Spinal cord (tissue), 10 donors: ENCODE results near the gene CDK5. TPM values are rescaled to one million over a fixed set of nuclear protein-coding genes. Genes with fewer than 3 reads are reported as not detected.
A peak's percentile ranks its signal among the peaks of the same experiment; 100 is the strongest.

Experiments
- DNase-seq, 6 donors: peaks; one replicate each; pipeline versions ENCODE4 v3.0.0 to v3.0.0-alpha.2; 2013 to 2015; ENCODE audit warnings: low spot score in 6 of 6, low read depth in 4 of 6
- H3K27ac ChIP-seq: one replicate; pipeline ENCODE4 v1.5.1; 2013; ENCODE audit warnings: low read depth, low read length, control low read depth
- H3K27me3 ChIP-seq: one replicate; pipeline ENCODE4 v1.6.1; 2013; ENCODE audit warnings: low read length; ENCODE audit not compliant: control insufficient read depth, insufficient read depth
- H3K36me3 ChIP-seq: one replicate; pipeline ENCODE4 v1.6.1; 2013; ENCODE audit warnings: low read length; ENCODE audit not compliant: control insufficient read depth, insufficient read depth
- H3K4me1 ChIP-seq: one replicate; pipeline ENCODE4 v1.6.1; 2013; ENCODE audit warnings: low read length; ENCODE audit not compliant: control insufficient read depth, insufficient read depth
- H3K4me3 ChIP-seq: one replicate; pipeline ENCODE4 v1.5.1; 2013; ENCODE audit warnings: low read depth, low read length, control low read depth
- H3K9me3 ChIP-seq: one replicate; pipeline ENCODE4 v1.6.1; 2013; ENCODE audit warnings: low read length; ENCODE audit not compliant: control insufficient read depth, insufficient read depth
- WGBS: methylation state at CpG from one replicate; pipeline ENCODE4 v1.1.5; 2013; ENCODE audit warnings: missing lambda C conversion rate; ENCODE audit not compliant: insufficient coverage; 5-methylcytosine and 5-hydroxymethylcytosine counted together
- polyA plus RNA-seq, 2 donors: library from polyadenylated mRNA; unstranded; fragments of 120-200 nt; gene quantifications; one replicate each; pipeline ENCODE4 v1.2.1, GENCODE V29; 2013; ENCODE audit not compliant: insufficient read length in 2 of 2
- total RNA-seq, 2 donors: library from RNA; depleted of rRNA in 1 of 2; stranded (reverse); fragments of 120-200 nt in 1 of 2; fragments of >200 nt in 1 of 2; gene quantifications; one replicate each; pipeline versions ENCODE4 v1.2.3 to v1.2.4, GENCODE V29; 2013 to 2014
- donor health status: healthy.

CDK5 gene
- total and polyA plus RNA-seq, 4 donors, result 33.3 to 94.3 (median 64.8) TPM

DNA sequence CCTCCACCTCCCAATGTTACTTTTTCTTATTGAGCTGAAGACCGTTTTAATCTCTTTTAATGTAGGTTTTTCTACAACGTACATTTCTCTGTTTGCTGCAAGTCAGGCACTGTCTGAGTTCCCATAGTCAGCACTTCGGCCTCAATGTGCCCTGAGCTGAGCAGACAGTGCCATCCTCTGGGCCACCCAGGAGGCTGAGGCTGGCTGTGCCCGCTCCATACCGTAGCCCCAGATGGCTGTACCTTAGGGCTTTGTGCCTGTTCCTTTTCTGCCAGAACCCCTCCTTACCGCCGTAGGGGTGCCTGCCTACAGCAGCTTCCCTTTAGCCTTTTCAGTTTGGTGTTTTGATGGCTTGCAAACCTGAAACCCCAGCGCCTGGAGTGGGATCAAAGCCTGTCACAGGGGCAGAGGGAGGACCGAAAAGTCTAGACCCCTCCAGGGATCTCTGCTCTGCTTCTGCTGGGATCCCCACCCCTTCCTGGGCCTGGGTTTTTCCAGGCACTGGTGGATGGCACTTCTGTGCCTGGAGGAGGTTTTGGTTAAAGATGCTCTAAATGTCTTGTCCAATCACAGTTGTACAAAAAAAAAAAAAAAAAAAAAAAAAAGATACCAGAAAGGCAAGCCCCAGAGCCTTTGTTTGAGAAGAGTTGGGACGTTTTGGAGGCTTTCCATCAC, 37.6 kb upstream of the CDK5 start:
- H3K4me1 ChIP-seq, result peaks cover 23% of the 10 kb centered on the region
- peaks cover 36% of the 10 kb centered on the region for H3K36me3 ChIP-seq
- H3K27me3 ChIP-seq, result no peaks in the 10 kb centered on the region
- no peak overlapping the region for H3K27ac ChIP-seq
- no peak for DNase-seq
- 70% methylated on average over 8 of the region's 10 CpGs for WGBS
- H3K9me3 ChIP-seq, result no peaks in the 10 kb centered on the region
- H3K4me3 ChIP-seq, result no peak overlapping the region

DNA sequence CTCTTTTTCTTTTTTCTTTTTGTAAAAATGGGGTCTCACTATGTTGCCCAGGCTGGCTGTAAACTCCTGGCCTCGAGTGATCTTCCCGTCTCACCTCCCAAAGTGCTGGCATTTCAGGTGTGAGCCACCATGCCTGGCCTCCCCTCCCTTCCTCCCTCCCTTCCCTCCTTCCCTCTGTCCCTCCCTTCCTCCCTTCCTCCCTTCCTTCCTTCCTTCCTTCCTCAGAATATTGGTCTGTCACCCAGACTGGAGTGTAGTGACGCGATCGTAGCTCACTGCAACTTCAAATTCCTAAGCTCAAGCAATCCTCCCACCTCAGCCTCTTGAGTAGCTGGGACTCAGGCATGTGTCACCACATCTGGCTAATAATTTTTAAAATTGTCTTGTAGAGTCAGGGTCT, 37.0 kb upstream of the CDK5 start:
- Histone ChIP-seq H3K4me3 (no peak overlapping the region), H3K36me3 (peaks cover 36% of the 10 kb centered on the region), H3K27me3 (no peaks in the 10 kb centered on the region), H3K27ac (no peak overlapping the region), H3K9me3 (no peaks in the 10 kb centered on the region), H3K4me1 (peaks cover 23% of the 10 kb centered on the region)
- no peak for DNase-seq
- 90% methylated on average over 2 of the region's 5 CpGs for WGBS

DNA sequence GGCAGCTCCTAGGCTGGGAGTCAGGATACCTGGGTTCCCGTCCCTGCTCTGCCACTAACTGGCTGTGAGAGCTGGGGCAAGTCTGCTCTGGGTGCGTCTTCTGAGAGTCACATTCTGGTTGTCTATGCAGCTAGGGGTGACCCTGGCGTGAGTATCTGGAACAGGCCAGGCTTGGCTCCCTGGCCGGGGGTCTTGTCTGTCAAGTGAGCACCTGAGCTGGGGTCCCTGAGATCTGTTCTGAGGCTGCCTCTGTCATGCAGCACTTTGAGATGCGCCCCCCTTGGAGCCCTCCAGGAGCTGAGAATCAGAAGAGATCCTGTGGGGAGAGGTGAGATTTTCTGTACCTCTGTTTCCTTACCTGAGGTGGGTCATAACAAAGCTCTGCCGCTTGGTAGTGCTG, 36.1 kb upstream of the CDK5 start:
- peaks cover 45% of the 10 kb centered on the region for H3K36me3 ChIP-seq
- no peaks in the 10 kb centered on the region for H3K9me3 ChIP-seq
- H3K27ac ChIP-seq, result no peak overlapping the region

GRCh38 chr7:151091988-151092387, 34.3 kb upstream of the CDK5 start:
- Histone ChIP-seq H3K4me1 (peaks cover 48% of the 10 kb centered on the region), H3K4me3 (no peak overlapping the region), H3K27me3 (no peaks in the 10 kb centered on the region), H3K9me3 (no peaks in the 10 kb centered on the region), H3K36me3 (peaks cover 50% of the 10 kb centered on the region), H3K27ac (no peak overlapping the region)
- 87% methylated on average over 13 of the region's 14 CpGs for WGBS
- DNase-seq, result no peak

More for the DNA sequence above, 36.1 kb upstream of the CDK5 start:
- Histone ChIP-seq H3K4me3 (no peak overlapping the region), H3K4me1 (peaks cover 33% of the 10 kb centered on the region), H3K27me3 (no peaks in the 10 kb centered on the region)
- 83% methylated on average over 6 of the region's 6 CpGs for WGBS
- DNase-seq, result no peak

DNA sequence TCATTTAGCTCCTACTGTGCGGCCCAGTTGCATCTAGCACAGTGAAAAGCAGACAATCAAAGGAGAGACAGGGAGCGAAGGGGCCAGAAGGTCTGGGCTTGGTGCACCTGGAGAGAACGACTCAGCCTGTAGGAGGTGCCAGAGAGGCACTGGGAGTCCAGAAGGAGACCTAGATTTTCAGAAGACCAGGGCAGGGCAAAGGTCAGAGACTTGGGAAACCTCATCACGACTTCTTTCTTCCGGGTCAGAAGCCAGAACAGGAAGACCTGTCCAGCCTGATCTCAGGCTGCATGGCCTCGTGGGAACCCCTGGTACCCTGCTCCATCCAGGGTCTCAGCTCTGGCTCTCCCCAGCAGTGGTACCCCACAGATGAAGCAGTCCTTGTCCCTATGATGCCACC, 33.7 kb upstream of the CDK5 start:
- no peaks in the 10 kb centered on the region for H3K9me3 ChIP-seq
- no peak overlapping the region for H3K4me3 ChIP-seq
- WGBS, result 62% methylated on average over 6 of the region's 6 CpGs
- no peak for DNase-seq
- H3K27me3 ChIP-seq, result no peaks in the 10 kb centered on the region
- H3K27ac ChIP-seq, result no peak overlapping the region
- H3K36me3 ChIP-seq, result peaks cover 47% of the 10 kb centered on the region
- H3K4me1 ChIP-seq, result peaks cover 48% of the 10 kb centered on the region

GRCh38 chr7:151091003-151091402, 33.3 kb upstream of the CDK5 start:
- 87% methylated on average over 7 of the region's 7 CpGs for WGBS
- Histone ChIP-seq H3K4me1 (peaks cover 49% of the 10 kb centered on the region), H3K27ac (no peak overlapping the region), H3K9me3 (no peaks in the 10 kb centered on the region), H3K4me3 (no peak overlapping the region), H3K27me3 (no peaks in the 10 kb centered on the region), H3K36me3 (peaks cover 43% of the 10 kb centered on the region)
- no peak for DNase-seq

DNA sequence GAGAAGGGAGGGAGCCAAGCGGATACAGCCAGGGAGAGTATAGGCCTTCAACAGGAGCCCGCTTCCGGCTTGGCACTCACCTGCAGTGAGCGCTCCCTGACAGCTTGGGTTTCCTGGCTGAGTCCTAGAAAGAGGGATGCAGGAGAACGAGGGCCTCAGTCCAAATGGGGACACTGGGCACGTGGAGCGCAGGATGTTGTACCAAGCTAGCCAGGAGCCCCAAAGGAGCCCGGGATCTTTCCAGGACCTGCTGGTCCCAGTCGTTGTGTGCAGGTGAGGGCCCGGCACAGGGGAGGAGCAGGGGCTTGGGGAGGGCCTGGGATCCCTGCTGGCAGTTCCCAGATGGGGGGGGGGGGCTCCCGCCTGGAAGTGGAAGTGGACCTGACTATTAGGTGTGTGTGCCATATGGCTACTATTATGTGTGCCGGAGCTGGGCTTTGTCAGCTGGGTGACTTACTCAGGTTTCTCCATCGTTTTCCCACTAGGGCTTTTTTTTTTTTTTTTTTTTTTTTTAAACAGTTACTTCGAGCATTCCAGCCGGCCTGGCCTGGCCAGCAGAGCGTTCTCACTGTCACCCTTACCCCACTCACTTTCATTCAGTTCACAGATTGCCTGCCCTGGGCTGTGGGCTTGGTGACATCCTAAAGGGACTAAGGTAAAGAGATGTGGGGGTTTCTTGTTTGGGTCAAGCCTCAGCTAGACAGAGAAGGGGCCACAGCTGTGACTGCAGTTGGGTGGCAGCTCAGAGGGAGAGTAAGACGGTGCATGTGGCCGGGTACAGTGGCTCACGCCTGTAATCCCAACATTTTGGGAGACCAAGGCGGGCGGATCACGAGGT, 32.4 kb upstream of the CDK5 start:
- H3K27ac ChIP-seq, result peak overlapping the region; percentile 73
- H3K36me3 ChIP-seq, result peaks cover 41% of the 10 kb centered on the region

DNA sequence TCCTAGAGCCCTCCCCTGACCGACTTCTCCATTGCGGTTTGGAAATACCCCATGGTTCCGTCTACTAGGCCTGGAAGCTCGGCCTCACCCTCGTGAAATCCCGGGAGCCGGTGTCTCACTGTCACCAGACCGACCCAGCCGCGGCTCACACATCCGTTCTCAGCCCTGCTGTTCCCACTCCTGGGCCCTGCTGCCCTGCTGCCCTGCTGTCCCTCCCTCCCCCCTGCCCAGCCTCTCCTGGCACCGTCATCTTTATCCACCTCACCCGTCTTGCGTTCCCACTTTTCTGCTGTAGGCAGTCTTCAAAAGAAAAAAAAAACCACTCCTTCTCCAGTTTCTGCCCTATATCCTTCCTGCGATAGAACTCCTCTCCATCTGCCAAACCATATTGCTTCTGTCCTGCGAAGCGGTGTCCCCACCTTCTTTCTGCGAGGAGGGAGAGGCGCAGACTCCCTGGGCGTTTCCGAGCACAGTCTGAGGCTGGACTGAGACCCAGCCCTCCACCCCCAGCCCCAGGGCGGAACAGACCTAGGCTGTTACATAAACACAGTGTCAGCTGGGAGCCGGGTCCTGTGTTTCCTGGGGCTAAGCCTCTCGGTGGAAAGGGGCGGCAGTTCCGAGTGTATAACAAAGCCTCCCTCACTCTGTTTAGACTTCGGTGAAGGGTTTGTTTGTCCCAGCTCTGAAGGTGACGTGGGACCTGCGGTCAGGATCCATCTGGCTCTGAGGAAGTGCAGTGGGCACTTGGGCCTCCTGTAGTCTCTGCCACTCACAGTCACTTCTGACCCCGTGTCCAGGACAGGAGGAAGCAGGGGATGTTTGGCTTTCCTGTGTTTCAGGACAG, 31.4 kb upstream of the CDK5 start:
- peak in 2 of 6 donors; percentile 13 to 75 for DNase-seq
- Histone ChIP-seq H3K4me3 (peak overlapping the region; percentile 14), H3K27ac (peak overlapping the region; percentile 73), H3K36me3 (peaks cover 37% of the 10 kb centered on the region), H3K4me1 (peaks cover 51% of the 10 kb centered on the region), H3K9me3 (no peaks in the 10 kb centered on the region), H3K27me3 (no peaks in the 10 kb centered on the region)
- WGBS, result 22% methylated on average over 20 of the region's 30 CpGs

More for the DNA sequence above, 32.4 kb upstream of the CDK5 start:
- DNase-seq, result peak in 1 of 6 donors; percentile 47
- 79% methylated on average over 11 of the region's 22 CpGs for WGBS
- Histone ChIP-seq H3K4me3 (no peak overlapping the region), H3K4me1 (peaks cover 55% of the 10 kb centered on the region), H3K9me3 (no peaks in the 10 kb centered on the region), H3K27me3 (no peaks in the 10 kb centered on the region)

DNA sequence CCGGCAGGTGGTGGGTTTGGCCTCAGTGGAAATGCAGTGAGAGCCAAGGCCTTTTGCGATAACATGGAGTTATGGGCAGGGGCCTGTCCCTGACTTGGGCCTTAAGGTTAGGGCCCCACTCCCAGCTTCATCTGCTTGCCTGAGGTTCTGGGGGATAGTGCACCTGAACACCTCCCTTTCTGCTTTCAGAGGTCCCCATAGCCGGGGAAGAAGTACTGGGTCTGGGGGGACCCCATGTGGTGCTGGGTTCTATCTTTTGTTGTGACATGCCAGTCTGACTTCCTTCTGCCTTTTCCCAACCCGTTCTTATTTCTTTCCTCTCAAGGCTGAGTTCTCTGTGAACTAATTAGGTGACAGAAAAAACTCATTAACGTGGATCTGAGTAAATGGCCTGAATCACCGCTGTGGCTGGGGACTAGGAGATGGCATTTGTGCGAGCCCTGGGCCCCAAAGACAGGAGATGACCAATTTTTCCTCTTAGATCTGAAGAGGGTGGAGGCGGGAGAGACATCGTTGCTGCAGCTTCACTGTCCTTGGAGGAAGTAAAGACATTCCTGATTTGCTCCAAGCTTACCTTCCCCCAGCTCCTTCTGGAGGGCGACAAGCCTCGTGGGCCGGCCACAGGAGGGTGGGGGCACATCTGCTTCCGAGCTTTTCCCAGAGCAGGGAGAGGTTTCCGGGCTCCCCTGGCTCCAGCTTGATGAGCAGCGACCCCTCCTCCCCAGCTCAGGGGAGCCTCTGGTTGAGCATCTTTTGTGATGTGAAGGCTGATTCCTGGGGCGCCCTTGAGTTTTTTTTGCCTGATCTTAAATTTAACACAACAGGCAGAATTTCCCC, 30.5 kb upstream of the CDK5 start:
- Histone ChIP-seq H3K4me1 (peaks cover 57% of the 10 kb centered on the region), H3K27ac (peak overlapping the region; percentile 73)

More for the DNA sequence above, 30.5 kb upstream of the CDK5 start:
- 19% methylated on average over 11 of the region's 16 CpGs for WGBS
- Histone ChIP-seq H3K4me3 (peak overlapping the region; percentile 74), H3K9me3 (no peaks in the 10 kb centered on the region), H3K27me3 (no peaks in the 10 kb centered on the region), H3K36me3 (peaks cover 34% of the 10 kb centered on the region)
- DNase-seq, result peak in 2 of 6 donors; percentile 31 to 55
